Myocyte (in vitro differentiated cells): ENCODE measurements around the gene POLA1. TPM values are rescaled to one million over a fixed set of nuclear protein-coding genes. Genes with fewer than 3 reads are reported as not detected.

Experiments used
- DNase-seq: peaks from one replicate; pipeline ENCODE4 v3.0.0-alpha.2; 2012; ENCODE audit warnings: low read depth
- total RNA-seq: library from RNA; depleted of rRNA; stranded (reverse); fragments of >200 nt; gene quantifications from 2 replicates; pipeline ENCODE4 v1.2.3, GENCODE V29; 2014

Gene POLA1
- total RNA-seq, 1 donor from 2014 or later: 19.4 TPM

DNA sequence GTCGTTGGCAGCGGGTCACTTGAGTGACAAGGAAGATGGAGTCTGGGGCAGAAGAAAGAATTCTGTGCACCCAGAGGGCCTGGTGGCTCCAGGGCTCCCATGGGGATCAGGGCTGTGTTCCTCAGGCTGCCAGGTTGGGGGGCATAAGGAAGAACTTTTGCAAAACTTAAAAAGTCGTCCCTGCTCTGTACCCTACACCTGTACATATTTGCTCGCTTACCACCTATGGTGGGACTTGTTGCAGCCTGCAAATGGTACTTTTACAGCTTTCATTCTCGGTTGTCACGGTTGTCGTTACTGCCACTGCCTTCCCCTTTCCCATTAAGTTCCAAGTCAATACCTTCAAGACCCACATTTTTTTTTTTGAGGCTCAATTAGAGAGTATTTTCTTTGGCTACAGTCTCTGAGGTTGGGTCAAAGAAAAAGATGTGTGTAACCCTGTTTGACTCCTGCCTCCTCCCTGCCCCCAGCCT is 312.9 kb downstream of the POLA1 start:
- DNase-seq: no peak

DNA sequence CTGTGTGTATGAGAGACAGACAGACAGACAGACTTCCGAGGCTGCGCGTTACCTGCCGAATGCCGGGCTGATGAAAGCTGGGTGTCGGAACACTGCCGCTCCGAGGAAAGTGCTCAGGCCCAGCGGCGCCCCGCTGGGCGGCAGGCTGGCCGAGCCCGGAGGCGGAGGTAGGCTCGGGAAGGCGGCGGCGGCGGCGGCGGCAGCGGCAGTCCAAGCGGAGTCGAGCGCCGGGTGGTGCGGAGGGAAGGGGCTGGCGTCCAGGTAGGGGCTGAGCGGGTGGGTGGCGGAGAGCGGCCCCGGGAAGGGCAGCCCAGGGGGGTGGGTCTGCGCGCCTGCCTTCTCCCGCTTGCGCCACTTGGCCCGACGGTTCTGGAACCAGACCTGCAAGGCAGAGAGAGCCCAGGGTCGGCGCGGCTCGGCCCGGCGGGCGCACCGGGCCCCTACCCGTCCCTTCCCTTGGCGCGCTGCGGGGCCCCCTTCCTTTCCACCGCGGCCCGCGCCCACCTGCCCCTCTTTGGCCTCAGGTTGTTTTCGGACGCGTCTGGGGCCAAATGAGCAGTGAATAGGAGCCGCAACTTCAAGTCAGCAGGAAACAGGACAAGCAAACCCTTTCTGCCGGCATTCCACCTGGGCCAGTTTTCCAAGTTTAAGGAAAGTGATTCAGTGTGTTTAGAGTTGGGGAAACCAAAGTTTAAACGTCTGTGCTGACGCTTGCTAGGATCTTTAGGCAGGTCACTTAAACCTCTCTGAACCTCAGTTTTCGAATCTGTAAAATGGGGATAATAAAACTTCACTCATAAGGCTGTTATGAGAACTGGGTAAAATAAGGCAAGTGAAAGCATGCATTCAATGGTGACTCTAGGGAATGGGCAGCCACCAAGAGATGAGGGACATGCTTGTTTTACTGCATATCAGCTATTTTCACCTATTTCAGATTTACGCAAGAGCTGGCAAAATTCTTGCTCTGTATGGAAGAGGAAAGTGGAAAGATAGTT is 313.6 kb downstream of the POLA1 start:
- DNase-seq: no peak

DNA sequence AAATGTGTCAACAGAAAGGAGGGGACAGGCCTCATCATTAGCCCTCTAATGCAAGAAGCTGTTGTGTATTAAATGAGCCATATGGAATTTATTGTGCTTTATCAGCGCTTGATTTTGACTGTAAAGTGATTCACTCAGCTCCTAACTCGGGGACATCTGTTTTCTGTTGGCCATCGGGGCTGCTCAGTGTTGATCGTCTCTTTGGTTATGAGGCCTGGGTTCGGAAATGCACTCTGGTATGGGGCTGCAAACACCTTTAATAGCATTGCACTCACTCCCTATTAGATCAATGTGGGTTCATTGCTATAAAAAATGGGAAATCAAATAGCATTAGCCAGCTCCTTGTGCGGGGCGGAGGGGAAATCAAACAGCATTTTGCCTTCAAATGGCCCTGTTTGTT is 315.7 kb downstream of the POLA1 start:
- no peak for DNase-seq

DNA sequence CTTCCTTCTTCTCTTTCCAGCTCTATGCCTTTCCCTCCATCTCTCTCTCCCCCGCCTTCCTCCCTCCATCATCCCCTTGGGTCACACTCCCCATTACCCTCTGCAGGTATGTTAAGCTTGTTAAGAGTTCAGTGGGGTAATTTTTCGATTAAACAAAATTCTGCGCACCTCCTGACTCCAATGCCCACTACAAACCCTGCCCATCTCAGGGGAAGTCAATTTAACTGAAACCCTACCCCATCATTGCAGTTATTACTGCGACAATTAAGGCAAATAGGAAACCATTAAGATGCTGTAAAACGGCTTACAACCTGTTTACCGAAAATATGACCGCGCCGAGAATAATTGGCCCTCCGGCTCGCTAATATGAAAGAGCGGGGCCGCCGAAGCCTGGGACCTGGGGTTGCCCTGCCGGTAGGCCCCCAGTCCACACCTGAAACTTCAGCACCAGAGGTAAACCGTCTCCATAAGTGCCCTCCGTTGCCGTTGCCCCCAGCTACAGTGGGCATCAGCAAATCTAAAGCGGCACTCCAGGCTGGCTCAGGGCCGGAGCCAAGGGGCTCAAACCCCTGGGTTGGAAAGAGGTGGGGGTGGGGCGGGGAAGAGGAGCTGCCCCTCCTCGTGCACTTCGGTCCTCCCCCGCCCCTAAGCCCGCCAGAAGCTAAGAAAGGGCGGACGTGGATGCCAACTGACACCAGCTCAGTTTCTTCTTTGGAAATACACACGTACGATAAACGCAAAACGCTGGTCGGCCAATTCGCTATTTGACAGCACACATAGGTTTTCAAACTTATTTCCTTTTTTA is 317.3 kb downstream of the POLA1 start:
- DNase-seq: no peak

DNA sequence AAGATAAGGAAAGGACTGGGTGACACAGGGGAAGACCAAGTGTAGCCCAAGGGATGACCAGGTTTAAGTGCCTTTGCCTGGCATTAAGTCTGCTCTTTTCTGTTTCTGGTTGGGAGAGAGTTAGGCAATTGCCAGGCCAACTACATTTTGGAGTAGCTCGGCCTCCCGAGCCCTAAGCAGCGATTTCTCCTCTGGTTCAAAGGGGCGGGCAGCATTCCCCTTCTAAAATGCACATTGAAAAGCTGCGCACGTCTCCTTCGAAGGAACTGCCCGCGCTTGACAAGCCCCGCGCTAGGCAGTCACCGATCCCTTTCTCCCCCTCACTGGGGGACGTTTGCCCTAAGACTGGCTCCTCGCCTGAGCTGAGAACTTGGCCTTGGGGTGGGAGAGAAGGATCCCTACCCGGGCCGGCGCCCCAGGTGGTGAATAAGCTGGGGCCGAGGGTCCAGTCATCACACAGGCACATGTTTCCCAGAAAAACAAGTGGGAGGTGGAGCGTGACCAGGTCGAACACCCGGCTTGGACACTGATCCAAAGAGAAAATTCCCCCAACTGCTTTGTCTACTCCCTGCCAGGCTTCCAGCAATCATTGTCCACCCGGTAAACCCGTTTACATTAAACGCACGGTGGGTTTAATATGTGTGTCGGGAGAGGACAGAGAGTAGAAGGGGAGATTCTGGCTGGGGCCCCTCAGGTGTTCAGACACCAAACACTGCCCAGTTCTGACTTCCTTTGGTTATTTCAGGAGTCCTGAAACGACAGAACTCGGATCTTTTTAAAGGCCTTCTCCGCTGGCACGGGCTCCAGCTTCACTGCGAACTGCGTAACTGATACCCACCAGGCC is 318.1 kb downstream of the POLA1 start:
- DNase-seq: no peak

DNA sequence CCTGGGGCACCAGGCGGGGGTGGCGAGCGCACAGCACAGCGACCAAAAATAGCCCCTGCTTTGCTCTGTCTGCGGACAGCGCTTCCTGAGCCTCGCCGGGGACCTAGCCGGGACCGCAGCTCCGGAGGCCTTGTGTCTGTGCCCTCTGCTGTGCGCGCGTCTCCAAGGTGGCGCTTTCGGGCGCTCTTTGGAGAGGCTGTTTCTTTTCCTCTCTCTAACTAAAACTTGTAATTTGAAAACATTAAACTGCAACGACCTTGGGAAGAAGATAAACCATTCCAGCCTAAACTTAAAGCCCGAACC is 318.7 kb downstream of the POLA1 start:
- DNase-seq: no peak

DNA sequence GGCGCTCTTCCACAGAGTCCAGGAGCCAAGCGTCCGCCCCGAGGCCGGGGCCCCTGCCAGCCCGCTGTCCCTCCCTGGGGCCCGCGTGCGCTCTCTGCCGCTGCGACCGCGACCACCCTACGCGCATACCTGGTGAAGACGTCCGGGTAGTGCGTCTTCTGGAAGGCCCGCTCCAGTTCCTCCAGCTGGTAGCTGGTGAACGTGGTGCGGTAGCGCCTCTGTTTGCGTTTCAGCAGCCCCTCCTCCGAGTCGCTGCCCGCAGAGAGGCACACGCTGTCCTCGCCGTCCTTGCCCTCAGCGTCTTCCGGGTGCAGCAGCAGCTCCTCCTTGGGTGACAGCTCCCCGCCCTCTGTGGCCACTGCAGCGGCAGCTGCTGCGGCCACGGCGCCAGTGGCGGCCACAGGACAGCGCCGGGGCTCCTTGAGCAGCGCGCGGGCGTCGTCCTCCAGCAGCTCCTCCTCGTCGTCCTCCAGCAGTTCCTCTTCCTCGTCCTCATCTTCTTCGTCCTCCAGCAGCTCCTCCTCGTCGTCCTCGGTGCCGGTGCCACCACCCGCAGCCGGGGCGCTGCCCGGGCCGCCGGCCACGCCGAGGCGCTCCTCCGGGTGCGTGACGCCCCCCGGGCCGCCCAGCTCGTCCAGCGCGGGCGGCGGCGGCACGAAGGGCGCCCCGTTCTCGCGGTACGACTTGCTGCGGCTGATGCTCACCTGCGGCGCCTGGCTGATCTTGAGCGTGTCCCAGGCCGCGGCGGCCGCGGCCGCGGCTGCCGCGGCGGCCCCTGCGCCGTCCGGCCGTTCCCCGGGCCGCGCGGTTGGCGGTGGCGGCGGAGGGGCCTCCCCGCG is 319.3 kb downstream of the POLA1 start:
- peak; percentile 52 for DNase-seq

DNA sequence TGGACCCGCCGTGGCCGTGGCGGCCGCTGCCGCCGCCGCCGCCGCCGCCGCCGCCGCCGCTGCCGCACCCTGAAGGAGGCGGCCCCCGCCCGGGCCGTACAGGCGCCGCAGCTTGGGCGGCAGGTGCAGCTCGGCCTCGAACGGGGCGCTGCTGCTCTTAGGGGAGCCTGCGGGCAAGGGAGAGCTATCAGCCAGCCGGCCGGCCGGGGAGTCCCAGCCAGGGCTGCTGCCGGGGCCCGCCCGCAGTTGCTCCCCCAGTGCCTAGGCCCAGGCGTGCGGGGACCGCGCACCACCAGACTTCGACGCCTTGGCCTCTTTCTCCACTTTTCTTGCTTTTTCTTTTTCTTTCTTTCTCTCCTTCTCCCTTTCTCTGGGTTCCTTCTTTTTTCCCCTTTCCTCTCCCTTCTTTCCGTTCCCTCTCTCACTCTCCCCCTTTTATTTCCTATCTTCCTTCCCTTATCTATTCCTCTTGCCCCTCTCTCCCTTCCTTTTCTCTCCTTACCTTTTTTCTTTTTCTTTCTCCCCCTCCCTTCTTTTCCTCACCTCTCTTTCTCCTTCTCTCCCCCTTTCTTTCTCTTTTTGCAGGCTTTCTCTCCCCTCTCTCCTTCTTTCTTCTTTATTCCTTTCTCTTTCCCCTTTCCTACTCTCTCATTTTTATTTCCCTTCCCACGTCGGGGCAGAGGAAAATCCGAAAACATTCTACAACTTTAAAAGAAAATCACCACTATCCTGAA is 320.1 kb downstream of the POLA1 start:
- no peak for DNase-seq

DNA sequence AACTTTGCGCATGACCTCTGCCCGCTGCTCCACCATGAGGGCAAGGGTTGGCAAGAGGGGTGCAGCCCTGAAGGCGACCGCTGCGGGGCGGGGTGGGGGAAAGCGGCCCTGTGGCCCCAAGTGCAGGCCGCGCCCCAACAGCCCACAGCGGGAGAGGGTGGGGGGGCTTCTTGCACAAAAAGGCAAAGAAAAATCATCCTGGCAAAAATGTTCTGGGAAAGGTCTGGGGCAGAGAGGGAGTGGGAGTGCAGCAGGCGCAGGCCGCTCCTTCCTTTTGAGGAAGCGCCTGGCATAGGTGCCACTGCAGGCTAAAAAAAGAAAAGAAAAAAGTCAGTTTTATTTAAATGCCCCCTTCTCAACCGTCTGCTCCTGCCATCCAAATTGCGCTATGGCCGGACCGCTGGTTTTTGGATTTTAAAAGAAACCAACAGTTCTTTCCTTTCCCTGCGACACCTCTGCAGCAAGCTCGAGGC is 320.7 kb downstream of the POLA1 start:
- no peak for DNase-seq

DNA sequence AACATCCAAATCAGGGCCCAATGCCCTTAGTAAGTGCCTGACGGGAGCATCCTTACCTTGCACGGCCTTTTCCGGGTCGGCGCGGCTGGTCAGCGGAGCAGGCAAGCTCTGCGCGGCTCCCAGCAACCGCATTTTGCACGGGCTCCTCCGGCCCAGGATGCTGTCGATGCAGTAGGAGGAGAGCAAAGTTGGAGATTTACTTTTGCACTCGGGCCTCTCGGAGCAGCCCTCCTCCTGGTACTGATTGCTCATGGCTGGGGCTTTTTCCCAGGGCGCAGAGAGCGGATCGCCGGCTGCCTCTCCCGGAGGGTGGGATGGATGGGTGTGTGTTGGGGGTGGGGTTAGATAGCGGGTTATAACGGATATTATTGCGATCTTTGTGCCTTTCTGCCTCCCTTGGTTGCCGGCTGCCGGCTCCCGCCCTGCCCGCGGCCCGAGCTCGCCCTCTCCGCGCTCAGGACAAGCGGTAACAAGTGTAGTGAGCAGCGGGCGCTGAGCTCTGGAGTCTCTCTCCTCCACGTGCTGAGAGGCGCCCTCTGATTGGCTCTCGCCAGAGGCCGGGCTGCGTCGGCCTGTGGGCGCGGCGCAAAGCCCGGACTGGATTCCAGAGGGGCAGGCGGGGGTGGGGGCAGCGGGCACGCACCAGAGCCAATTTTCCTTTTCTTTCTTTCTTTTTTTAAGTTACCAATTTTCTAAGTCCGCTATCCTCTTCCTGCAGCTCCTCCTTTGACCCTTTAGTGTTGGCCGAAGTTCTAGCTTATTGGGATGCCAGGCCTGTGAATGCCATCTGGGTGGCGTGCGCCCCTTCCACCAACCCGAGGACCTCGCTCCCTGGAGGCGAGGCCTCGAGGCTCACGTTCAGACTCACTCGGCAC is 322.0 kb downstream of the POLA1 start, which contains the start of gene ARX:
Gene ARX, minus strand, starts transcription at position 480 of the 875 bp plus-strand sequence. Its CDS starts 228 bp downstream, at position 252.
- DNase-seq: no peak

DNA sequence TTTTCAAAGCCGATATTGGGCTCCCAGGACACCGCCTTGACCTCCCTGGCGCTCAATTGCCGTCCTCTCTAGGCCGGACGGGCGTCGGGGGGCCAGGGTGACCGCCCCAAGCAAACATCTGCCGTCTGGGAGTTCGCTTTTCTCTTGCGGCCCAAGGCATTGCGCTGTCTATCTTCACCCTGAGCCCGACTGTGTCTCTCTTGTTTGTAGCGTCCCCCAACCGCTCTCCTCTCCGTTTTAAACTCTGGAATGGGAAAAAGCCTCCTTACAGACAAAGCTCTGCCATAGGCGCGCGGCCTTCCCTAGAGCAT is 322.6 kb downstream of the POLA1 start:
- DNase-seq: no peak

DNA sequence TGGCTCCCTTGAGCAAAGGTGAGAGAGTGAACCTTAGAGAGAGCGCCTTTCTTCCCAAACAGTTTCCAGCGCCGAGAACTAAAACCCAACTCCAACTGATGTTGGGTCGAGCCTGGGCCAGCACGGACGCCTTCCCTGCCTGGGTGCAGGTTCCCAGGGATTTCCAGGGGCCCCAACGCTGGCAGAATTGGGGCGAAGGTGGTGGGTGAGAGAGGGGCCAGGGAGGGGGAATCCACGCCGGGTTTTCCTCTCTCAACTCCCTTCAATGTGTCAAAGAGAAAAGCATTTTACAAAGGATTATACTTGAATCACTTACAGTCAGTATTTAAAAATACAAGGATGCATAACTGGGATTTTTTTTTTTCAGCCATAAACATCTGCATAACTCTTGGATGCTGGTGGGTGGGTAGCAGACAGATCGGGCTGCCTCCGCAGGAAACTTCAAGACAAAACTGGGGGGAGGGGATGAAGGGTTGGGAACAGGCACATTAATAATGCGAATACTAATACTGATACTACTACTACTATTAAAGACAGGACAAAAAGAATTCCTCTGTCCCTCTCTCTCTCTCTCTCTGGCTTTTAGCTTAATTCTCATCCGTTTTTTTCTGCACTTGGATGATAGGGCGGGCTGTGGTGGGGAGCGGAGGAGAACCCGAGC is 323.4 kb downstream of the POLA1 start:
- no peak for DNase-seq

DNA sequence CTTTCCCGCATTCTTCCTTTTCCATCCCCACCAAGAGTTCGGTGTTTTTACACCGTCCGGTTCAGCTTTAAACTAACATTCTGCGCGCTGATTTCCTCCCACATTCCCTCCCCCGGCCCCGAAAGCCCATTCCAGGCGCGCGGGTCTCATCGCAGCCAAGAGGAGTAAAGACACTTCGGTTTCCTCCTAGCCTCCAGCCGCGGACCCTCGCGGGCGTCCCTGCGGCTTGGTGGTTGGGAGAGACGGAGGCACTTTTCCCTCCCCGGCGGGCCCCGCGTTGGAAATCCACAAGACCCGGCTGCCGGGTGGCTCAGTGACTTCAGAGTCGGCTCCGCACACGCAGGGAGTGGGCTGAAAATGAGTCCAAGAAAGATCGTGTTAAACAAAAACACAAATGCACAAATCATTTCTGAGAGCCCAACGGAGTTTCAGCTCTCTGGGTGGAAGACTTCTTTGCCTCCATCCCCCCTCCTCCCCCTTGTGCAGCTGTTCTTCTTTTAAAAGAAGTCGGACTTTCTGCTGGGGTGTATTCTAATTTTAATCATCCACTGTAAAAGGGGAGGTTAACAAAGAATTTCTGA is 324.0 kb downstream of the POLA1 start:
- peak; percentile 53 for DNase-seq

DNA sequence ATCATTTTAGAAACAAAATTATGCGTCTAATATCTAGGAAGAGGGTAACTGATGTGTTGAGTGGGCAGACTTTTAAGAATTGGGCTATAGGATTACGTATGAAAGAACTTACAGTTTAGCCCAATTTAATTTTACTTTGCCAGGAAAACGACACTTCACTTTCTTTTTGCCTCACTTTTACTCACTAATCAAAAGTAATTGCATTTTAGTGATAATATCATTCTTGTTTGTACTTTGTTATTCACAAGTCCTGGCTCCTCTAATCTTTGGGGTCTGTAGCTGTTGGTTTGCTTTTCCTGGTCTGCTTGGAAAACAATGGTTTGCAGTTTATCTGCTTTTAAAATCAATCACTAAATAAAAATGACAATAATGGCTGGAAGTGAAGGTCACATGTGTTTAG is 325.0 kb downstream of the POLA1 start:
- DNase-seq: no peak

DNA sequence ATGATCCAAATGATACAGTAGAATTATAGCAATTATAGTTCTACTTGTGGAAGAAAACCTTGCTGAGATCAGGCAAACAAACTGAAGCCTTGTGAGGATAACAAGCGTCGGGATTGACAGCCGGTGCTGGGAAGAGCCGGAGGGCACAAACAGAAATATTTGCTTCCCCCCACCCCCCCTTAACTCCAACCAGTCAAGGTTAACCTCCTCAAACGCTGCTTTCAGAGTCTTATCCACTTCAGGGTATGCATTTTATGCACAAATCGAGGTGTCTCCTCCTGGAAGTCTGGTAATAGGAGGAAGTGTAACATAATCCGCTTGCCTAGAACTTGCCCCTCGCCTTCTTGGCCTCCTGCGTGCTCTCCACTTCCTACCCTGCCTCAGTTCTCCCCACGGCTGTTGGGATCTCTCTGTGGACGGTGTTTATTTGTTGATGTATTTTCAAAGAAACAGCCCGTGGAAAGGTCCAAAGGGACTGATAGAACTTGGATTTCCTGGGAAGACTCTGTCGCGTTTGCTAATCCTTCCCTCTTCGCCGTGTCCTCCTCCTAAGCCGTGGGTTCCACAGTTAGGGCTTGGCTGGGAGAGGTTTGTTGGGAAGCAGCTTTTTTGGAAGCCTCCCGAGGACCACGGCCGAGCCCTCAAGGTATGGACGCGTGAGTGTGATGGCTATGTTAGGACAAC is 326.1 kb downstream of the POLA1 start:
- DNase-seq: no peak

DNA sequence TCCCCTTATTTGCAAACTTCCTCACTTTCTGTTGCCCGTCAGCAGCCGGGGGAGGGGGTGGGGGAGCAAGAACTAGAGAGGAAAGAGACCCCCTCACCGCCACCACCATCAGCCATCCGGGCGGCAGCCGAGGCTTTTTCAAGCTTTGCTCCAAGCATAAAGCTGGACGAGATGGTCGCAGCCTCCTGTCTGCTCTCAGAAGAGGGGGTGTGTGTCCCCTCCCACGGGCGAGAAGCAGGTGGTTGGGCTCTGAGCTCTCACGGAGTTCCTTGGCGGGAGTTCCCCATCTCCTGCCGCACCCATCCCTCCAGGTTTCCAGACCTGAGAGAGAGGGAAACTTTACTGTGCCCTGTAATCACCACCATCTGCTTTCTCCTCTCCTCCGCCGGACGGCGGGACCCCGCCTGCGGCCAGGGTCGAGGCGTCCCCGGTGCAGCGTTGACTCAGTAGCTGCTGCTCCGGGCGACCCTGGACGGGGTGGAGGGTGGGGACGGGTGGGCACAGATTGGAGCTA is 326.7 kb downstream of the POLA1 start:
- no peak for DNase-seq

DNA sequence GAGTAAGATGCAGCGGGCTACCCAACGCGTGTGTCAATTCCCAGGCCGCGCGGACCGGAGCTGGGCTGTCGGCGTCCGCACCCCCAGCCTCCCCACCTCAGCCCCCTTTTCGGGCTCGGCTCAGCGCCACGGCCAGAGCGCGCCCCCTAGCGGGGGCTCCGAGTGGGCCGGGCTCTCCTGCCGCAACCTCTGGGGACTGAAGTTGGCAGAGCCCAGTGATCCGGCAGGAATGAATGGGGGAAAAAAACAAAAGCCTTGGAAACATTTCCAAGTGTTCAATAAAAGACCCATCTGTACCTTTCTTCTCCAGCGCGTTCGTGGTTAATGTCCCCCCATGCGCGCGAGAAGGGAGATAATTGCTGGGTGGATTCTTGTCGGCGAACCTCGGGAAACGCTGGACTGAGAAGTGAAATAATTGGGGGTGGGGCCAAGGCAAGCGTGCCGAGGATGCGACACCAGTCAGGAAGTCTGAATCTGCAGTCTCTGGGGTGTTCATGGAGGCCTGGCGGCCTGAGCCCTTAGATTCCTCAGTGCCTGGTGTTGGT is 327.3 kb downstream of the POLA1 start:
- no peak for DNase-seq
